GM10266 (cell line): ENCODE results near the gene TGM1.
"Not testable (repeated sequence)": the region's sequence is repeated elsewhere in the genome, so short reads cannot be mapped to it uniquely, and the experiment has no call there.

ENCODE experiments used
- DNase-seq: peaks from one replicate; pipeline ENCODE4 v3.0.0; 2012; ENCODE audit errors: extremely low spot score
- TF ChIP-seq, protein P1 (sequence below): IDR thresholded peaks from 2 replicates; pipeline ENCODE4 v1.5.1; 2012; ENCODE audit warnings: mild to moderate bottlenecking, low read depth; ENCODE audit not compliant: control insufficient read depth, insufficient read depth; ENCODE audit errors: missing control alignments

The TGM1 gene

GRCh38 chr14:24204163-24205146 is 58.5 kb downstream of the TGM1 start:
- DNase-seq: no peak
- TF ChIP-seq, protein P1, sequence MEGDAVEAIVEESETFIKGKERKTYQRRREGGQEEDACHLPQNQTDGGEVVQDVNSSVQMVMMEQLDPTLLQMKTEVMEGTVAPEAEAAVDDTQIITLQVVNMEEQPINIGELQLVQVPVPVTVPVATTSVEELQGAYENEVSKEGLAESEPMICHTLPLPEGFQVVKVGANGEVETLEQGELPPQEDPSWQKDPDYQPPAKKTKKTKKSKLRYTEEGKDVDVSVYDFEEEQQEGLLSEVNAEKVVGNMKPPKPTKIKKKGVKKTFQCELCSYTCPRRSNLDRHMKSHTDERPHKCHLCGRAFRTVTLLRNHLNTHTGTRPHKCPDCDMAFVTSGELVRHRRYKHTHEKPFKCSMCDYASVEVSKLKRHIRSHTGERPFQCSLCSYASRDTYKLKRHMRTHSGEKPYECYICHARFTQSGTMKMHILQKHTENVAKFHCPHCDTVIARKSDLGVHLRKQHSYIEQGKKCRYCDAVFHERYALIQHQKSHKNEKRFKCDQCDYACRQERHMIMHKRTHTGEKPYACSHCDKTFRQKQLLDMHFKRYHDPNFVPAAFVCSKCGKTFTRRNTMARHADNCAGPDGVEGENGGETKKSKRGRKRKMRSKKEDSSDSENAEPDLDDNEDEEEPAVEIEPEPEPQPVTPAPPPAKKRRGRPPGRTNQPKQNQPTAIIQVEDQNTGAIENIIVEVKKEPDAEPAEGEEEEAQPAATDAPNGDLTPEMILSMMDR: no peak

DNA sequence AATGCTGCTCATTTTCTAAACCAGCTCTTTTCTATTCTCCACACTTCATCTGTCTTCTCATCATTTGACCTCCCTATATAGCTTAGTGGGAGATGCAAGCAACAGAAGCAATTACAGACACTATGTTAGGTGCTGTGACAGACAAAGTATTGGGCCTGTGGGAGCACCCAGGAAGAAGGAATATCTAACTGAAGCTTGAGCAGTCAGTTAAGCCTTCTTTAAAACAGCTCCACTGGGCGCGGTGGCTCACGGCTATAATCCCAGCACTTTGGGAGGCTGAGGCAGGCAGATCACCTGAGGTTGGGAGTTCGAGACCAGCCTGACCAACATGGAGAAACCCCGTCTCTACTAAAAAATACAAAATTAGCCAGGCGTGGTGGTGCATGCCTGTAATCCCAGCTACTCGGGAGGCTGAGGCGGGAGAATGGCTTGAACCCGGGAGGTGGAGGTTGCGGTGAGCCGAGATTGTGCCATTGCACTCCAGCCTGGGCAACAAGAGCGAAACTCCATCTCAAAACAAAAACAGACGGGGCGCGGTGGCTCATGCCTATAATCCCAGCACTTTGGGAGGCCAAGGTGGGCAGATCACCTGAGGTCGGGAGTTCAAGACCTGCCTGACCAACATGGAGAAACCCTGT is 59.6 kb downstream of the TGM1 start:
- not testable (repeated sequence) for DNase-seq

DNA sequence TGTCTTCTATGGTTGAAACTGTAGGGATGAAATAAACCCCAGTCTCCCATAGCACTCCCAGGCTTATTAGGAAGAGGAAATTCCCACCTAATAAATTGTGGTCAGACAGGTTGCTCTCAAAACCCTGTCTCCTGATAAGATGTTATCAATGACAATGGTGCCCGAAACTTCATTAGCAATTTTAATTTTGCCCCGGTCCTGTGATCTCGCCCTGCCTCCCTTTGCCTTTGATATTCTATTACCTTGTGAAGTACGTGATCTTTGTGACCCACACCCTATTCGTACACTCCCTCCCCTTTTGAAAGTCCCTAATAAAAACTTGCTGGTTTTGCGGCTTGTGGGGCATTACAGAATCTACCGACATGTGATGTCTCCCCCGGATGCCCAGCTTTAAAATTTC is 60.4 kb downstream of the TGM1 start:
- DNase-seq: not testable (repeated sequence)
